Measurements from ENCODE around the gene CEP350. TPM values are rescaled to one million over a fixed set of nuclear protein-coding genes. Genes with fewer than 3 reads are reported as not detected.
"Not testable (repeated sequence)": the region's sequence is repeated elsewhere in the genome, so short reads cannot be mapped to it uniquely, and the experiment has no call there.

Gene CEP350
- total RNA-seq, 1 experiment from 2014 or later = 18.0 TPM

DNA sequence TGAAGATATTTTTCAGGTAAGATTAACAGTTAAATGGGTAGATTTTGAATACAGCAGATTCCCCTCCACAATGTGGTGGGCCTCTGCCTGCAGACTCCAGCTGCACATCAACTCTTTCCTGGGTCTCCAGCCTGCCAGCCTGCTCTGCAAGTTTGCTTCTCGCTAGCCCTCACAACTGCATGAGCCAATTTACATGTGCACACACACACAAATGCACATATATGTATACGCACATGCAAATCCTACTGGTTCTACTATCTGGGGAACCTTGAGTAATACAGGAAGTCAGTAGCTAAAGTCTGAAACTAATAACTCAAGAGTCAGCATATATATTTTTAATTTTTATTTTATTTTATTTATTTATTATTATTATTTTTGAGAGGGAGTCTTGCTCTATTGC is 165.2 kb downstream of the CEP350 start:
- no peak for DNase-seq (ENCODE audit: low read depth)

DNA sequence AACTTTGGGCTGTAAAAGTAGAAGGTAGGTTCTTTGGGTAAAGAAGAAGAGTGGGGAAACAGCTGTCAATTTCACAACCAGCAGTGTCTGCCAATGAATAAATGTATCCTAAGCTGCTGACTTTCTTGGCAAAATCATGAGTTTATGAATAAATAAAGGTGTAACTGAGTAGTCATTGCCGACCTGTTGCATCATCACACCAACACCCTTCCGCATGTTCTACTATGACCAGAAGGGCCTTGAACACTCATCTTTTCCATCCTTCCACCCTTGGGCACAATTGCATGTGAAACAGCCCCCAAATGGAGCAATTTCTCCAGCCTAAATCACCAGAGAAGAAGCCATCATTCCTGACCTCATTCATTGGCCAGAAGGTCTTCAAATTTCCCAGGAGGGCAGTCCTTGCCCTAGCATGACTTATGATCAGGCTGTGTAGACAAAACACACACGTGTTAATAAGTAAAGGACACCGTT is 168.9 kb downstream of the CEP350 start:
- peak; percentile 36 for DNase-seq (ENCODE audit: low read depth)

DNA sequence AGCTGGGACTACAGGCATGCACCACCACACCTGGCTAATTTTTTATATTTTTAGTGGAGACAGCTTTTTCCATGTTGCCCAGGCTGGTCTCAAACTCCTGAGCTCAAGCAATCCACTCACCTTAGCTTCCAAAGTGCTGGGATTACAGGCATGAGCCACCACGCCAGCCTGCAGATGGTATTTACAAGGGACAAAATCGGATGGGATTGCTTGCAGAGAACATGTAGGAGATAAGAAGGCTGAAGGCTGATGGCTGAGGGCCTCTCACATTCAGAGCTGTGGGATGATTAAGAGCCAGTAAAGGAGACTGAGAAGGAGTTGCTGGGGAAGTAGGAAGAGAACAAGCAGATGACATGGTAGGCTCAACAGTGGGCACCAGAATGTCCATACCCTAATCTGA is 176.0 kb downstream of the CEP350 start:
- no peak for DNase-seq (ENCODE audit: low read depth)

DNA sequence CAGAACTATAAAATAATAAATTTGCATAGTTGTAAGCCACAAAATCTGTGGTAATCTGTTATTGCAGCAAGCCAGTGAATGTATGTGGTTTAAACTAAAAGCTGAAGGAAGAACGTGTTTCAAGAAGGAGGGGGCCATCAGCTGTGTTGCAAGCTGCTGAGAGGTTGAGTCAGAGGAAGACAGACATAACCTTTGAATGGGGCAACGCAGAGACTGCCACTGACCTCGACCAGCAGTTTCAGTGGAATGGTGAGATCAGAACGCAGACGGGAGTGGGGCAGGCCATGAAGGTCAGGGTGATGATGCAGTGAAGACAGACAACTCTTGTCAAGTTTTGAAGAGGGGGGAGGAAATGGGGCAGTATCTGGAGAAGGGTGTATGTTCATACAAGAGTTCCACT is 176.9 kb downstream of the CEP350 start:
- DNase-seq (ENCODE audit: low read depth) = peak; percentile 65

DNA sequence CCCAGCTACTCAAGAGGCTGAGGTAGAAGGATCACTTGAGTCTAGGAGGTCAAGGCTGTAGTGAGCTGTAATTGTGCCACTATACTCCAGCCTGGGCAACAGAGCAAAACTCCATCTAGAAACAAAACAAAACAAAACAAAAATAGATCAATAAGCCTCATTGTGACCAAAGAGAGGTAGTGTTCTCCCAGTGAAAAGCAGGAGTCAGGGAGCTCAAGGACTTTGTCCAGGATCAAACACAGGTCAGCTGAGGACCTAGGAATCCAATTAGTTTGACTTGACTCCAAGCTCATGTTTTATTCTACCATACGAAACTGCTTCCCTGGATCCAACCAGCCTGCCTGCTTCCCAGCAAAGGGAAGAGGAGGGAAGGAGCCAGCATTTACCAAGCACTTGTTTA is 178.6 kb downstream of the CEP350 start:
- DNase-seq (ENCODE audit: low read depth) = no peak

DNA sequence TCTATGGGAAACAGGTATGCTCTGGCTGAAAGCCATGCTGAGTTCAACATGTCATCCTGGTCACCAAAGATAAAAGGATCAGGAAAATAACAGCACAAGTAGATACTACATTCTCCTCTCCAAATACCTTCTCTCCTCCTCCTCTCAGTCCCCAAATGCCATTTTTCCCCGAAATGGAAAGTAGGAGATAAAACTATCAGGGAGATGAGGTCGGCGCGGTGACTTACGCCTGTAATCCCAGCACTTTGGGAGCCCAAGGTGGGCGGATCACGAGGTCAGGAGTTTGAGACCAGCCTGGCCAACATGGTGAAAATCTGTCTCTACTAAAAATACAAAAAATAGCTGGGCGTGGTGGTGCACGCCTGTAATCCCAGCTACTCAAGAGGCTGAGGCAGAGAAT is 179.1 kb downstream of the CEP350 start:
- not testable (repeated sequence) for DNase-seq (ENCODE audit: low read depth)

DNA sequence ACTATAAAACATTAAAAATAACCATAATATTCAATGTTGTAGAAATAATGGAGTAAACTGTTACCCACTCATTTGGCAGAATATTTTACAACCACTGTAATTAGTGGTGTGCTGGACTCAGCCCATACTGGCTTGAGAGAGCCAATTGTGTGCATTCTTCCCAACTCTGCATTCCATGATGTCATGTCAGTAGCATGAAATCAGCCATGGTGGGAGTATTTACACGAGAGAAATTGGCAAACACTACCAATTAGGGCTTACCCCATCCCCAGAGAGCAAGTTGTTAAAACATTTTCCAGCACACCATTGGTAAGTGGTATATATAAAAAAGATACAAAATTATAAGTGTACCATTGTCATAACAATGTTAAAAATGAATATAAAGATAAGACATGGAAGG is 180.9 kb downstream of the CEP350 start:
- no peak for DNase-seq (ENCODE audit: low read depth)

DNA sequence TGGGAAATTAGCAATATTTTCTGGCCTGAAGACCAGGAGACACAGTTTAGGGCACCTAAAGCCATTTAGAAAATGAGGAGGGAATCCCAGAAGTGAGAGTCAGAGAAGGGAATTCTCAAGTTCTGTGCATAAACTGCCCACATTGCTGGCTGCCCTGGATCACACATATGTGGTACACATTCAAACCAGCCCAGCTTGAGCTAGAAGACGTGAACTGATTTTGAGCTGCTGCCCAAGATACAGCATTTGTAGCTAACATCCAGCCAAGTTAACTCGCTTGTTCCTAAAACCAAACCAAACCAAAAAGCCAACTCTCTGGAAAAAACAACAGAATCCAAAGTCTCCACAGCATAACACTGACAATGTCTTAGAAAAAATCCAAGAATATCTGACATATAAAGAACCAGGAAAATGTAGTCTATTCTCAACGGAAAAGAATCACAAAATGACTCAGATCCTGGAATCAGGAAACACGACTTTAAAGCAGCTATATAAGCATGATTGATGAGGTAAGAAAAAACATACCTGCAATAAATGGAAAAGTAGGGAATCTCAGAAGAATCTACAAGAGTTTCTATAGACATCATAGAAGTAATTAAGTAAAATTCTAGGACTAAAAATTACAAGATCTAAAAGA is 181.8 kb downstream of the CEP350 start:
- no peak for DNase-seq (ENCODE audit: low read depth)

DNA sequence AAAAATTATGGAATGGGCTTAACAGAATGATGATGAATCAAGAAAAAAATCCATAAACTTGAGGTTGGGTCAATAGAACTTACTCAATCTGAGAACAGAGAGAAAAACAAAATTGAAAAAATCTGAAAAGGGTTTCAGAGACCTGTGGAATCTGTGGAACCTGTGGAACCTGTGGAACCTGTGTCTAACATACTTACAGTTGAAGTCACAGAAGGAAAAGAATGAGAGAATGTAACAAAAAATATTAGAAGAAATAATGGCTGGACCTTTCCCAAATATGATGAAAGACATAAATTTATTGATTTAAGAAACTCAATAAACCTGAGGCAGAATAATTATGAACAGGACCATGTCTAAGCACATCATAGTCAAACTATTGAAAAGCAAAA is 182.4 kb downstream of the CEP350 start:
- no peak for DNase-seq (ENCODE audit: low read depth)

DNA sequence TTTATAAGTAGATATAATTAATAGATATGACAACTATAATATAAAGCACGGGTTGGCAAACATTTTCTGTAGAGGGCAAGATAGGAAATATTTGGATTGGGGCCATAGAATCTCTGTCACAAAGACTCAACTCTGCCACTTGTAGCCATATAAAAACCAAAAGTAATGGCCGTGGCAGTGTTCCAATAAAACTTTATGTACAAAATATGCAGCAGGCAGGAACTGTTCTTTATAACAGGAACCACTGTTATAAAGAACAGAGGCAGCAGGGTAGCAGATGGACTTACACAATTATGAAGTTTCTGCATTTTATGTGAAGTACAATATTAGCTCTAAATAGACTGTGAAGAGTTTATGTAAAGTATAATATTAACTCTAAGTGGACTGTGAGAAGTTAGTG is 183.2 kb downstream of the CEP350 start:
- DNase-seq (ENCODE audit: low read depth) = no peak

DNA sequence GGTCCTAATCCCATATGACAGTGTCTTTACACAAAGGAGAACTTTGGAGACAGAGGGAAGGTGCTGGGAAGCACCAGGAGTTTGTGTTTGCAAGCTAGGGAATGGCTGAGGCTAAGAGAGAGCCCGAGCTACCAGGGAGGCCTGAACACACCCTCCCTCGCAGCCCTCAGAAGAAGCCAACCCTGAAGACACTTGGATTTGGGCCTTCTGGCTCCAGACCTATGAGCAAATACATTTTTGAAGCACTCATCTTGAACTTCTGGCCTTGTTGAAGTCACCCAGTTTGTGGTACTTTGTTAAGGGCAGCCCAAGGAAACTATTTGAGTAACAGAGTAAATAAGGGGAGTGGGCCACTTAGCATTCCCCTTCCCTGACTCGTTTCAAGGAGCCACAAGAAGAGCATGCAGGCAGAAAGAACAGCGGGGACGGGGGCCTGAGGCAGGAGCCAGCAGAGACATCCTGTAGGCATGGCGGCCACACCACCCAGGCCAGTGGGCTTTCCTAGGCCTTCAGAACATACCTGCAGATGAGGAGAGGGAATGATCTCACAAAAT is 186.8 kb downstream of the CEP350 start:
- no peak for DNase-seq (ENCODE audit: low read depth)

DNA sequence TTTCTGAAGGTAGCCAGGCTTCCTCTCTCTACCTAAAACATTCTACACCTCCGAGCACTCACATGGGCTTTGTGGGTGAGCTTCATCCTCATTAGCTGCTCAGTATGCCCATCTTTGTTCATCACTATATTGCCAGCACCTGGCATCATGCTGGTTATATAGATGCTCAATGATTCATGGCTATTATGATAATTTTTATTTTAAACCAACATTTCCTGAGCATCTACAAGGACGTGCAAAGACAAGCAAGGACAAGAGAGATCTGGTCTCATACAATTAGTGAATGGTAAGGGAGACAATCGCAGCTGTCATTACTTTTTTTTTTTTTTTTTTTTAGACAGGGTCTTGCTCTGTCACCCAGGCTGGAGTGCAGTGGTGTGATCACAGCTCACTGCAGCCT is 188.7 kb downstream of the CEP350 start:
- no peak for DNase-seq (ENCODE audit: low read depth)

DNA sequence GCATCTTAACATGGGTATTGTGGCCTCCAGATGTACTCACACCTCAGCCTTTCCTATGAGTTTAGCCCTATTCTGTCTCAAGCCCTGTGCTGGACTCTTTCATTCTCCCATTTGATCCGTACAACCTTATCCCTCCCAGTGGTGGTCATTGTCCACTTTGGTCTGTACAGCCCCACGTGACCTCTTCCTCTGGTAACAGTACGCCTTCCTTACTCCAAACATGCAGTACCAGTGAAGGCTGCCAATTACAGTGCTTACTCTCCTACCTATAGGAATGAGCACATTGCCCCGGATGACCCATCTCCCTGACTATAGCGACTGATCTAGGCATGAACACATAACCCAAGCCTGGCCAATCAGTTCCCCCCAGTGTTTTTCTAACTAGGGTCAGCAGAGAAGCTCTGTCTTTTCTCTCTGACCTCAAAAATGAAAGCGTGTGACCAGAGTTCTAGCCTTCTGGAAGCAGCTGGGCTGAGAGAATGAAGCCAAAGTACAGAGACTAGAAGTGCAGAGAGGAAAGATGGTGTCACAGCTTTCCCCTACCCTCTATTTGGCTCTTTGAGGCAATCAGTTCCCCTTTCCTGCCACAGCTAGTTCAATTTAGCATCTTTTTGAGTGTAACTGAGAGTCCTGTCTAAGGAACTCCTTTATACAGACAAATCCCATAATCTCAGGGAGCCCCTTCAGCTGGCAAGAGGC is 190.2 kb downstream of the CEP350 start:
- DNase-seq (ENCODE audit: low read depth) = no peak

DNA sequence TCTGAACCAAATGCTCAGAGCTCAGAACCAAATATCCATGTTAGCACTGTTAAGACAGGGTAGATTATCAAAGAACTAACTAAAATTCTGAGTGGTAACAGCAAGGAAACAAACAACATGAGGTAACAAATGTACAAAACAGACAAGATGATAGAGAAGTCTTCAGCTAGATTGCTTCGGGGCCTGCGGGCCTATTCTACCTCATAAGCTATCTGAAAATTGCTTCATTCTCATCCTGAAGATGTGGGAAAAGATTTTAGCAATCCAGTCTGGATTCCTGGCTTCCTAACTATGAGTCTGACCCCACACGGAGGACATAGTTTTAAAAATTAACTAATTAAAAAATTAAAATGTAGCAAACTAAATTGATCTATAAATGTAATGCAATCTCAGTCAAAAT is 190.8 kb downstream of the CEP350 start:
- no peak for DNase-seq (ENCODE audit: low read depth)

DNA sequence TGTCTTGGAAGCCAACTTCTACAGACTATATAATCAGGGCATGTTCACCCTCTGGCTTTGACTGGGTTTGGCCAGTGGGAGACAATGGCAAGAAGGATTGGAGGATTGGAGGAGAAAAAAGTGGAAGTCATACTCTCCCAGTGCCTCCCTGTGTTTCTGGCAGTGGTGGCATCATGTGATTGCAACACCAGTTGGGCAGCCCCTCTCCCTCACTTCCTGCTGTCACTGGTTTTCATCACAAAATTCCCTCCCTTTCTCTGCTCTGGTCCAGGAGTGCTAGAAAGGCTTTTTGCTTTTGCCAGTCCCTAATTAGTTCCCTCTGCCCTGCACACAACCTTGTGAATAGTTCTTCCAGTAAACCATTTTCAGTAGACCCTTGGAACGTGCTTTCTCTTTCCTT is 196.4 kb downstream of the CEP350 start:
- DNase-seq (ENCODE audit: low read depth) = peak; percentile 55

DNA sequence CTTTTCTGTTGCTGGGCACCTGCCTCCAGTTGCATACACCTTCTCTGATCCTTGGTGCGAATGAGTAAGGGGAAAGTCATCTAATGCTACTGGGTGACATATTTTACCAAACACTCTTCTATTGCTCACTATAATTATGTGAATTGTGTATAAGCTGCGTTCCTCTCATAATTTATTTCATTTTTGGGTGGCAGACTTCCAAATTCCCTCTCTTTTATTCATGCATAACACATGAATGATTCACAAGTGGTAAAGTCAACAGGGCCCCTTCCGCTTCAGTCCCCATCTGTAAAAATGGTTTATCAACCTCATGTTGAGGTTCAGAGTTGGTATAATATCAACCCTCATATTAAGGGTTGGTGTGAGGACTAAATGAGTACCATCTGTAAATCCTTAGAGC is 196.9 kb downstream of the CEP350 start:
- DNase-seq (ENCODE audit: low read depth) = peak; percentile 88

DNA sequence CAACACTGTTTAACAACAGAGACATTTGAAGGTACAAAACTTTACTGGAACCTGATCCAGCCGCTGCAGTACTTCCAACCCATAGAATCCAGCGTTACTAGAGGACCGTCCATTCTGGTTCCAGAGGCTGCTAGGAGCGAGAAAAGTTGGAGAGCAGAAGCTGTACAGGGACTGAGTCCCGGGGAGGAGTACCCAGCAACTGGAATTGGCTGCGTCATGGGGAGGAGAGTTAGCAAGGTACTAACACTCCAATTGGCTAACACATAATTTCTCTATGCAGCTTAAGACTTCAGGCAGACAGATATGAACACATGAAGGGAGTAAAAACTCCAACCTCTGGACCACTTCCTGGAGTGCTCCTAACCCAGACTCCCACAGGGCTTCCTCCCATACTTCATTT is 198.0 kb downstream of the CEP350 start:
- DNase-seq (ENCODE audit: low read depth) = no peak

DNA sequence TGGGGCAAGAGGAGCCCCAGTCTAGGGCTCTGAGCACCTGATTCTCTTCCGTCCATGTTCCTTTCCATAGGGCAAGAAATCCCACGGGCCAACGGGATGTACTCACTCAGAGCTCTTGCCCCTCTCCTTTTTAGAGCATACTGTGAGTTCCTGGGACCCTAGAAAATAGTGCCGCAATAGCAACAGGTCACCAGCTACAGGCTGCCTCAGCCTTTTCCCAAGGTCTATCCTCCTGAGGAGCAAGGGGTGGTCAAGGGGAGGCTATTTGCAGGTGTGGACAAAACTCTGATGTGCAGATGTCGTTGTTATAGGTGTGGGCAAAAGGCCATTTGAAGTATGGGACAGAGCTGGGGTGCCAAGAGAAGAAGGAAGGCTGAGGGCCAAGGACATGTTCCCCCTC is 198.4 kb downstream of the CEP350 start:
- no peak for DNase-seq (ENCODE audit: low read depth)

DNA sequence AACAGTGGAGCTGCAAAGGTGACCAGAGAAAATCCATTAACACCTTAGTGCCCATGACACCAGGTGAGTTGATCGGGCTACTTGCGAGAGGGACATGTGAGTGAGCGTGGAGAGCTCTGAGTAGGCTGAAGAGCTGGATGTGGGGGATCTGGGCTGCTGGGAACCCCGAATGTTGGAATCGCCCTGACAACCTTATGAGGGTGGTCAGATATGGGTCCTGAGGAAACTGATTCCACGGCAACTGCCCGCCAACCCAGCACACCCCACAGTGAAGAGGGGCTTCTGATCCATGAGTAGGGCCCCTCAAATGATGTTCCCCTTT is 199.4 kb downstream of the CEP350 start:
- DNase-seq (ENCODE audit: low read depth) = no peak

DNA sequence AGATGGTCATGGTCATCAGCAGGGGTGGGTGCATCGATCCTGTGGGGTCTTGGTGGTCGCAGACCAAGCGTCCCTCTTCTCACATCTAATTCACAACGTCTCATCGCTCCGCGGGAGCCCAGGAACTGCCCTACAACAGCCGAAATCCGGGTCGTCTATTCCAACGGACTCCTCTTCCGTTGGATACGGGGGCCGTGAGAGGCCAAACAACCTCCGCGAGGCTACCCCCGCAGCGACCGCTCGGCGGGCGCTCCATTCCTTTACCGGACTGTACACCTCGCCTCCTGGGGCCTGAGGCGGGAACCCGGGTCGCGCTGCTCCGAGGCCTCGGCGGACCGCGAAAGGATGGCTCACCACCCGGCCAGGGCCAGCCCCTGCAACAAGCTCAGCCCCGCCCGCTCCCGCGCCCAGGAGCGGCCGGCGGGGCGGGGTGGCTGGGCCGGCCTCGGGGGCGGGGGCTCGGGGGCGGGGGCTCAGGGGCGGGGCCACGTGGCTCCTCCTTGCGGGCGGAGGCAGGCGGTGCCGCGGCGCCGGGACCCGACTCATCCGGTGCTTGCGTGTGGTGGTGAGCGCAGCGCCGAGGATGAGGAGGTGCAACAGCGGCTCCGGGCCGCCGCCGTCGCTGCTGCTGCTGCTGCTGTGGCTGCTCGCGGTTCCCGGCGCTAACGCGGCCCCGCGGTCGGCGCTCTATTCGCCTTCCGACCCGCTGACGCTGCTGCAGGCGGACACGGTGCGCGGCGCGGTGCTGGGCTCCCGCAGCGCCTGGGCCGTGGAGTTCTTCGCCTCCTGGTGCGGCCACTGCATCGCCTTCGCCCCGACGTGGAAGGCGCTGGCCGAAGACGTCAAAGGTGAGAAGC is 199.9 kb downstream of the CEP350 start, which contains the start of gene QSOX1:
Gene QSOX1, plus strand, starts transcription at position 545 of the 857 bp plus-strand sequence. Its CDS starts 39 bp downstream, at position 584.
- DNase-seq (ENCODE audit: low read depth) = peak; percentile 82

DNA sequence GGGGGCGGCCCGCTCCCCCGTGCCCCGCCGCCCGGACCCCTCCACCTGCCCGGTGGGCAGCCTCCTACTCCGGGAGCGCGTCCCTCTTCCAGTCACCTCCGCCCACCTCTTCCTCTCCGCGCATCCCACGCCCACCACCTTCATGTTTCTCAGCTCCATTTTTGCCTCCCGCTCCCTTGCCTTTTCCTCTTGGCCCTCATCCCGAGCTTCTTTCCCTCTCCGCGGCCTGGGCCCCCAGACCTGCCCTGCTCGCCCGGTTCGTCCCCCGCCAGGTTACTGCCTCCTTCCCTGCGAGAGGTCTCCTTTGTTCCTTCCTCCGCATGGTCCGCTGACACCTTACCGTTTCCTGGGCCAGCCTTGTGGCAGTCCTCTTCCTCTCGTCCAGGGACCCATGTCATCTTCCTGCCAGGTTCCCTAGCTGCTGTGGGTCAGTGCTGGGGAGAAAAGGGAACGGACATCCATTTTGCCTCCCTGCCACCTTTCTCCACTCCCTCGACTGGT is 200.6 kb downstream of the CEP350 start:
- peak; percentile 36 for DNase-seq (ENCODE audit: low read depth)

DNA sequence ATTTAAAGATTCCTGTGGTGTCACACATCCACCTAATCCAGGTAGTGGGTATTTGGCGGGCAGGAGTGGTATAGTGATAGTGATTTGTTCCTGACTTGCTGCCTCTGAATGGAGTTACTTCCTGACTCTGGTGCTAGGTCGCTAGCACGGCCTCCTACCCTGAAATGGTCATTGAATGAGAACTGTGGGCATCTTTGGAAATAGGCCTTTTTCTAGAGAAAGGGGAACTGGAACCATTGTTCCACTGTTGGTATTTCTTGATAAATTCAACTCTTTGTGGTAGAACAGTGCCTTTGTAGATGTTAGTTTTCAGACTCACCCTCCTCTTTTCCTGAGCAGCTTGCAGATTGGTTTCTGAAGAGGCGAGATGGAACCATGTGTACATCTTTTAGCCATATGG is 201.6 kb downstream of the CEP350 start:
- DNase-seq (ENCODE audit: low read depth) = no peak

Measured in M059J (cell line).